GM19397 (cell line): ENCODE results near the gene ZNF555.
"Not testable (repeated sequence)": the region's sequence is repeated elsewhere in the genome, so short reads cannot be mapped to it uniquely, and the experiment has no call there.

Experiments
- ATAC-seq: cut with Tn5 transposase; IDR thresholded peaks from one replicate; pipeline ENCODE4 v1.9.1; 2021; ENCODE audit warnings: mild to moderate bottlenecking, moderate library complexity; ENCODE audit not compliant: unreplicated experiment

ZNF555 gene

DNA sequence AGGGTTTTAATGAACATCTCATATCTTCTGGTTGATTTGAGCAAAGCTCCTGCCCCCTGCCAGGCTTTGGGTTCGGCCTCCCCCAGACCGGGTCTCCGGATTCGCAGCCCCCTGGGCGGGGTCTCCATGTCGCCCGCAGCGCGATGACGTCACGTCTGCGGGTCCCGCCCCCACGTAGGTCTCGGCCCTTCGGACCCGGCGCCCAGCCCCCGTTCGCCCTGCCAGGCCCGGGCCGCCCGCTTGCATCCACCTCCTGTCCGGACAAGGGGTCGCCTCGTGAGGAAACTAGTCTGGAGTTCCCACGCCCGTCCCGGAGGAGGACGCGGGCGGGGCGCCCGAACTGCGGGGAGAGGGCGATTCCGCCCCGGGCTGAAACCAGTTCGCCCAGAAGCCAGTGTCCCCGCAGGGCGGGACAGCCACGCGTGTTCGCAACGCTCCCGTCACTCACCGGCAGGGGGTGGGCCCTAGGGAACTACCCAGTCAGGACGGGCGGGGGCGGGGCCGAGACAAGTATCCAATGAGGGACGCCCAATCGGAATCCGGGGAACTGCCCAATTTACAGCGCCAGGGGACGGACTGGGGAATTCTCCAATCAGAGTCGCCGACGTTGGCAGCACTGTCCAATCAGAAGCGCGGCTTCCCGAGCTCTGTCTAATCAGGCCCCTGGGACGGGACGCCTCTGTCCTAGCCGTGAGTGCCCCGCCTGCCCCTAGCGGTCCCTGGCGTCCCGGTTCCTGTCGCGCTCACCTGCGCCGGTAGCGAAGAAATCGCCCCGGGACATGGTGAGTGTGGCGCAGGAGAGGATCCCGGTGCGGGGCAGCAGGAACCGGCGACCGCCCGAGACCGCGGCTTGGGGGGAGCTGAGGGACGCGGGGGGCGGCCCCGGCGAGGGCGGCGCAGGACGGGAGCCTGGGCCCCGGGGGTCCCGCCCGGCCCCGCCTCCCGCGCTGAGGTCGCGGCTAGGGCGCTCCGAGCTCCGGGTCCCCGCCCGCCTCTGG is at the start of gene ZNF555:
TSS of gene ZNF555 (plus strand) at position 682 of the 998 bp plus-strand sequence. CDS start at position 780, 98 bp downstream.
- peak; percentile 93 for ATAC-seq

DNA sequence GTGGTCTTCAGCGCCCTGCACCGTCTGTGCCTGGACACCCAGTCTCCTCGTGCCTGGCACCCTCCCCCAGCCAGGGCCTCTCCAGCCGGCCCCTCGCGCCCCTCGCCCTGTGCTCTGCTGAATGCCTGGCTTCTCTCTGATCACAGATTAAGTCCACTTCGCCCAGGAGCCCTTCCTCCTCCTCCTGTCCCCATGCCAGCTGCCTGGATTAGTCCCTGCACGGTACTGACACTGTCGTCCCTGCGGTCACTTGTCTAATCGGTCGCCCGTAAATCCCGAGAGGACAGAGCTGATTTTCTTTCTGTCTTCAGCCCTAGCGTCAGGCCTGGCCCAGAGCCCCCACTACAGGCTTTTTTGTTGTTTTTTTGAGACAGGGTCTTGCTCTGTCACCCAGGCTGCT is 49.4 kb upstream of the ZNF555 start:
- no peak for ATAC-seq

DNA sequence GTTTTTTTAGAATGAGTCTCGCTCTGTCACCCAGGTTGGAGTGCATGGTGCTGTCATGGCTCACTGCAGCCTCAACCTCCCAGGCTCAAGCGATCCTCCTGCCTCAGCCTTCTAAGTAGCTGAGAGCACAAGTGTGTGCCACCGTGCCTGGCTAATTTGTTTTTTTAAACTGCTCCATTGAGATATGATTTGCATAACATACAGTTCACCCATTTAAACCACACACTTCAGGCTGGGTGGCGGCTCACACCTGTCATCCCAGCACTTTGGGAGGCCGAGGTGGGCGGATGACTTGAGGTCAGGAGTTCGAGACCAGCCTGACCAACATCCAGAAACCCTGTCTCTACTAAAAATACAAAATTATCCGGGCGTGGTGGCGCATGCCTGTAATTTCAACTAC is 48.6 kb upstream of the ZNF555 start:
- ATAC-seq: not testable (repeated sequence)

DNA sequence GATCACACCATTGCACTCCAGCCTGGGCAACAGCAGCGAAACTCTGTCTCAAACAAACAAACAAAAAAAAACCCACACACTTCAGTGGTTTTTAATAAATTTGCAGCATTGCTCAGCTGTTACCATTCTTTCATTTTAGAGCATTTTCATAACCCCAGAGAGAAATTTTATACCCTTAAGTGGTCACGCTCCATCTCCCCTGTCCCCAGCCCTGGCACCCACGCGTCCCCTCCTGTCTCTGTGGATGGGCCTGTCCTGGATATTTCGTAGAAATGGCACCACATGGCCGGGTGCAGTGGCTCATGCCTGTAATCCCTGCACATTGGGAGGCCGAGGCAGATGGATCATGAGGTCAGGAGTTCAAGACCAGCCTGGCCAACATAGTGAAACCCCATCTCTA is 48.1 kb upstream of the ZNF555 start:
- ATAC-seq: no peak

DNA sequence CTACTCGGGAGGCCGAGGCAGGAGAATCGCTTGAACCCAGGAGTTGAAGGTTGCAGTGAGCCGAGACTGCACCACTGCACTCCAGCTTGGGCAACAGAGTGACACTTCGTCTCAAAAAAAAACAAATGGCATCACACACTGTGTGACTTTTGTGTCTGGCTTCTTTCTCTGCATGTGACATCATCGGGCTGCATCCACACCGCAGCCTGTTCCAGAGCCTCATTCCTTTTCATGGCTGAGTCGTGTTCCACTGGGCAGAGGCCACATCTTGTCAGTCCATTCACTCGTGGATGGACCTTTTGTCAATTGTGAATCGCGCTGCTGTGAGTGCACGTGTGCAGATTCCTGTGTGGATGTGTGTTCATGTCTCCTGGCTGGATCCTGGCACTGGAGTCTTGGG is 47.7 kb upstream of the ZNF555 start:
- no peak for ATAC-seq

DNA sequence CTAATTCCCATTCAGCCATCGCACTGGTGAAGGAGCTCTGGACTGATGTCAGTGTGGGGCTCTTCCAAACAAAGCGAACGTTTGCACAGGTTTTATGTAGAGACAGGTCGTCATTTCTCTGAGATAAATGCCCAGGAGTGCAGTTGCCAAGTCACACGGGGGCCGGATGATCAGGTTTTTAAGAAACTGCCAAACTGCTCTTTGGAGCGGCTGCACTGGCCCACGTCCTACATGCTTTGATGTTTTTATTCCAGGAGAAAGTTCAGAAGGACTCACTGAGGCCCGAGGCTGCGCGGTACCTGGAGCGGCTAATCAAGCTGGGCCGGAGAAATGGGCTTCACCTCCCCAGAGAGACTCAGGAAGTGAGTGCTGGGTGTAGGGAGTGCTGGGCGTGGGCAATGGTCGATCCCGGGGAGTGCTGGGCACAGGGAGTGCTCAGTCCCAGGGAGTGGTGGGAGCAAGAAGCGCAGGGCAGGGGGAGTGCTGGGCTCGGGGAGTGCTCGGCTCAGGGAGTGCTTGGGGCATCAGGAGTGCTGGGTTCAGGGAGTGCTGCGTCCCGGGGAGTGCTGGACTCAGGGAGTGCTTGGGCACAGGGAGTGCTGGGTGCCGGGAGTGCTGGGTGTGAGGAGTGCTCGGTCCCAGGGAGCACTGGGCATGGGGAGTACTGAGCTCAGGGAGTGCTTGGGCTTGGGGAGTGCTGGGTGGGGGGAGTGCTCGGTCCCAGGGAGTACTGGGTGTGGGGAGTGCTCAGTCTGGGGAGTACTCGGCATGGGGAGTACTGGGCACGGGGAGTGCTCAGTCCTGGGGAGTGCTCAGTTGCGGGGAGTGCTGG is 45.2 kb upstream of the ZNF555 start:
- no peak for ATAC-seq

DNA sequence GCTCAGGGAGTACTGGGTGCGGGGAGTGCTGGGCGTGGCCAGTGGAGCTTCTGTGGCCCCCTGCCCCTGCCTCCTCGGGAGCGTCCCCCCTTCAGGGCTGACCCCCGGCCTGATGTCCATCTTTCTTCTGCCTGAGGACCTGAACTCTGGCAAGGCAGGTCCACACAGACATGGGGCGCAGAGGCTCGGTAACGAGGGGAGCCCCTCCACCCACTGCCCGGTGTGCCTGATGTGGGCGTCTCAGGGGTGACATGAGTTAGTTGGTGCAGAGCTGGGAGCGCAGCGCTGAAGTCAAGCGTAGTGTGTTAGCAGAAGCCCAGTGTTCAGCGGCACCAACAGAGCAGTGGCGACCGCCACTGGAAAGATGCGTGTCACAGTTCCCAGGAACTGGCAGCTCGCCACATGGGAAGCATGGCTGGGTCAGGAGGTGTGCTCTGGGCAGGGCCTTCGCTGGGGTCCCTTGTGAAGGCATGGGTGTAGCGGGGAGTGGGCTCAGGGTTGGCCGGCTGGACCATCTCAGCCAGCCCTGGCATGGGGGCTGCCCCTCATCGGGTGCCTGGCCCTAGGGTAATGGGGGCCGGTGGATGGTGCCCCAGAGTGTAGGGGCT is 44.5 kb upstream of the ZNF555 start:
- no peak for ATAC-seq

DNA sequence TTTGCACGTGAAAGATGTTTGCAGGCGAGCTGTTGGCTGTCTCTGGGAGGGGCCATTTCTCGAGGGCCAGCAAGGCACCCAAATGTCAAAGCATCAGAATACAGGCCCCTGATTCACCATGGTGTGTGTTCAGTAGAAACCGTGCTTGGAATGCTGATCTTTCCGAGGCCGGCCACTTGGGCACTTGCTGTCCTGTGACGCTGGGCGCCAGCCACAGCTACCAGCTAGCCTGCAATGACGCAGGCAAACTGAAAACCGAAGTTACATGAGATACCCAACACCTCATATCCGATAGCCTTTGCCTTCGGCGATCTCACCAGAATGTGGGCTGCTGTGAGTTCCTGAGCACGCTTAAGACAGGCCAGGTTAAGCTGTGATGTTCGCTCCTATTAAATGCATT is 44.0 kb upstream of the ZNF555 start:
- ATAC-seq: no peak

DNA sequence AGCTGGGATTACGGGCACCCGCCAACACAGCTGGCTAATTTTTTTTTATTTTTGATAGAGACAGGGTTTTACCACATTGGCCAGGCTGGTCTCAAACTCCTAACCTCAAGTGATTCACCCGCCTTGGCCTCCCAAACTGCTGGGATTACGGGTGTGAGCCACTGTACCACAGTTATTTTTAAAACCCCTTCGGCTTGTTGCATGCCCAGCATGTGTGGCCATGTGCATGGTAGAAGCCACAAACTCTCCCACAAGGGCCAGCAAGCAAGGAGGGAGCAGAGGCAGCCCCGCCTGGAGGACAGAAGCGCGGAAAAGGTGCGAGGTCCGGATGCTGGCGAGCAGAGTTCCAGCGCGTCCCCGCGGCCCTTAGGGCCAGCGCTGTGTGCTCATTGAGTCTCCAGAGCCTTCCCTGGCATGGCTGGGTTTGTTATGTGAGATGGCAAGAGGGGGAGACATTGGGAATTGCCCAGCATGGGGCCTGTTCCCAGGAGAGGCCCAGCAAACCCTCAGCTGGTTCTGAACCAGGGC is 43.1 kb upstream of the ZNF555 start:
- ATAC-seq: no peak

DNA sequence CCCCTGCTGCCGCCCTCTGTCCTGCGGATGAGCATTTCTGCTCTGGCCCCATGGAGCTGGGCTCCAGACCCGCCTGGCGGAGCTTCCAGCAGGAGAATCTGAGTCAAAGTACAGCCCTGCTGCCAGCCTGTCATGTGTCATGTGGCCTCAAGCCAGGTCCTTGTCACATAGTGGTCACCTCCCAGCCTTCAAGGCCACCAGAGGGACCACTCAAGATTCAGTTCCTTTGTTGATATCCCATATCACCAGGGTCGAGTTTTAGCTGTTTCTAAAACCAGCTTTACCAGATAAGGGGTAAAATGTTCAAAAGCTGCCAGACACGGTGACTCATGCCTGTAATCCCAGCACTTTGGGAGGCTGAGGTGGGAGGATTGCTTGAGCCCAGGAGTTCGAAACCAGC is 42.5 kb upstream of the ZNF555 start:
- no peak for ATAC-seq

DNA sequence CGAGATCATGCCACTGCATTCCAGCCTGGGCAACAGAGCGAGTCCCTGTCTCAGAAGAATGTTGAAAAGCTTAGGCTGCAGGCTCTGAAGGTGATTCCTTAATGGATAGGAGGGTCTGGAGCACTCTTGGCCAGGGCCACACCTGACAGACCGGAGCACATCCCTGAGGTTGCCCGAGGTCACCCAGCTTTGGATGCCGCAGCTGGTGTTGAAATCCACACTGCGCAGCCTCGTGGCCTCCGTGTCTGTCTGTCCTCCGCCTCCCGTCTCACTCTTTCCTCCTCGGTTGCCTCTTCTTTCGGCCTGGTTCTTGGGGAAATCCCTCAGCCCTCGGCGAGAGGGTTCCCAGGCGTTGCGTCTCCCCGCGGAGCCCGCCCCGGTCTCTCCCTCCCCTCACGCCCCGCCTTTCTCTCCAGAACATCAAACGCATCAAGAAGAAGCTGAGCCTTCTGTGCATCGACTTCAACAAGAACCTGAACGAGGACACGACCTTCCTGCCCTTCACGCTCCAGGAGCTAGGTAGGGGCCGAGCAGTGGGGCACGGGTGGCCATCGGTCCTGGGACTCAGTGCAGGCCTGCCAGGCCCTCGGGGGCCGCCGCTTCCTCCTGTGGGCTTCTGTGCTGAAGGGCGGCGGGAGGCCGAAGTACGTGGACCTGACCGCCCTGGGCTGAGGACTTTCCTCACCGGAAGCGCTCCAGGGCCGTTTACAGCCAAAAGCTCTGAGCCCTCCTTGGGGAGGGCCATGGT is 41.8 kb upstream of the ZNF555 start:
- ATAC-seq: no peak

DNA sequence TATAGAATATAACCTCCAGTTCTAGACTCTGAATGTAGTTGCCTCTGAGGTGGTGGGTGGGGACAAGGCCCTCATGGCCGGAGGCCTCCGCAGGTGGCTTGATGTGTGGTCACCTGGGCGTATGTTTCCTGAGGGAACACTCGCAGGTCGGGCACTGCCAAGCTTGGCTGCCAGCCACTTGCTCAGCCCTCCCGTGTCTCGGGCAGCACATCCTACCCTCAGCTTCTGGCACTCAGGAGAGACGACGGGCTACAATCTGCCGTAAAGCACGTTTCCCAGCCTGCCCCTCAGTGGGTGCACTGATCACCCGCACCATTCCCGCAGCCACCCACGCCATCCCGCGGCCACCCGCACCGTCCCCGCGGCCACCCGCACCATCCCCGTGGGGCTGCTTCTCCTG is 40.8 kb upstream of the ZNF555 start:
- no peak for ATAC-seq

DNA sequence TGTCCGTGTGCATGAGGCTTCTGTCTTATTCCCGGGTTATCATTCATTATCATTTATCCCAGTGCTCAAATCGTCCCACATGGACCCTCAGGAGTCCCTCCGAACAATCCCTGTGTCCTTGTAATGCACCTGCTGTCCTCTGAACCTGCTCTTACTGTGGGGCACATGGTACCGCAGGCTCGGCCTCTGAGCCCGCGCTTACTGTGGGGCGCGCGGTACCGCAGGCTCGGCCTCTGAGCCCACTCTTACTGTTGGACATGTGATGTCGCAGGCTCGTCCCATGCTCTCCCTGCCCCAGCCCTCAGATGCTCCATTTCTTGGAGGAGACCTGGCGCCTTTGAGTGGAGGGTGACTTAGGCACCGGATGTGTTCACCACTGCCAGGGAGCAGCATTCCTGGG is 38.4 kb upstream of the ZNF555 start:
- ATAC-seq: no peak

DNA sequence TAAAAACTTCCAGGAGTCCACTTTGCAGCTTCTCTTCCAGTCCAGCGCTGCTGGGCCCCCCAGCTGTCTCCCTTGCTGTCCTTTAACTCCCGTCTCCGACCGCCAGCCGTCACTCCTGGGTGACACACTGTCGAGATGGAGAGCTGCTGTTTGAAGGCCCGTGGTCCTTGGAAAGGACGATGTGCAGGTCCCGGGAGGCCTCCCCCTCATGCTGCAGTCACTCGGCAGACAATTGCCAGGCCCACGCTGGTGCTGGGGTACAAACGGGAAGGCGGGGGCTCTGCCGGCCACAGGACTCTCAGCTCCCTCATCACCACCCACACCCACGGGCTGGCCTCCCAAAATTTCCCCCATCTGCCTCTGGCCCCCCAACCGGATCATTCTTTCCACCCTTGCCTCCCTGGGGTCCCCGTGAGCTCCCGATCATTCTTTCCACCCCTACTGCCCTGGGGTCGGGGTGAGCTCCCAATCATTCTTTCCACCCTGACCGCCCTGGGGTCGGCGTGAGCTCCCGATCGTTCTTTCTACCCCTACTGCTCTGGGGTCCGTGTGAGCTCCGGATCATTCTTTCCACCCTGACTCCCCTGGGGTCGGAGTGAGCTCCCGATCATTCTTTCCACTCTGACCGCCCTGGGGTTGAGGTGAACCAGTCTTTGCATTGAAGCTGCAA is 37.7 kb upstream of the ZNF555 start:
- ATAC-seq: no peak

DNA sequence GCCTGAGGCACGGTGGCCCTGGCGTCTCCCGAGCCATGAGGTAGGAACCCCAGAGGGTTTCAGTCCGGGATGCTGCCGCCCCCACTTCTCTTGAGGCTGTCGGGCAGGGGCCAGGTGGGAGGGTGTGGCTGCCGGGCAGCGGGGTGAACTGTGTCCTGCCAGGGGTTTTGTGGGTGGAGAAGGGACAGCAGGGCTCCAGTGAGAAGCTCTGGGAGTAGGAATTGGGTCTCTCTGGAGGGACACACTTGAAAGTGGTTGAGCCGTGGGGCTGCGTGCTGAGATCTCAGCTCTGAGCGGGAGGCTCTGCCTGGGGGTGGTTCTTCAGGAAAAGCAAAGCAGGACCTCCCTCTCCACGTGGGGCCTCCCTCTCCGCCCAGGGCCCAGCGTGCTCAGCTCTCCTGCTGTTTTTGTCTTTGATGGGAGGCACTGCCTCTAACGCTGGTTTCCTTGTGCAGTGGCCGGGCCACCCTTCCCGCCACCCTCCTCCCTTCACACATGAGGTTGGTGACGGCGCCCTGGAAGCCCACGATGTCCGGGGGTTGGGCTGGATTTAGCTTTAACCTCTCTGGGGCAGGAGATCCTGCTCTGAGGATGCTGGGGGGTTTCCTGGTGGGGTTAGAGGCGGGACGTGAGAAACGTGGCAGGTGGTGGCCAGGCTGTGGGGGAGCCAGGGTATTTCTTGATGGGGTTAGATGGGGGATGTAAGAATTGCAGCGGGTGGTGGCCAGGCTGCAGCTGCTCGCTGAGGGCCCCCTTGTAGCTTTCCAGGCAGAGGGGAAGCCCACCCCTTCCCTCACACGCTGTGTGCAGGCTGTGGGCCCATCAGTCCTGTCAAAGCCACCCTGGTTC is 36.9 kb upstream of the ZNF555 start:
- ATAC-seq: no peak

DNA sequence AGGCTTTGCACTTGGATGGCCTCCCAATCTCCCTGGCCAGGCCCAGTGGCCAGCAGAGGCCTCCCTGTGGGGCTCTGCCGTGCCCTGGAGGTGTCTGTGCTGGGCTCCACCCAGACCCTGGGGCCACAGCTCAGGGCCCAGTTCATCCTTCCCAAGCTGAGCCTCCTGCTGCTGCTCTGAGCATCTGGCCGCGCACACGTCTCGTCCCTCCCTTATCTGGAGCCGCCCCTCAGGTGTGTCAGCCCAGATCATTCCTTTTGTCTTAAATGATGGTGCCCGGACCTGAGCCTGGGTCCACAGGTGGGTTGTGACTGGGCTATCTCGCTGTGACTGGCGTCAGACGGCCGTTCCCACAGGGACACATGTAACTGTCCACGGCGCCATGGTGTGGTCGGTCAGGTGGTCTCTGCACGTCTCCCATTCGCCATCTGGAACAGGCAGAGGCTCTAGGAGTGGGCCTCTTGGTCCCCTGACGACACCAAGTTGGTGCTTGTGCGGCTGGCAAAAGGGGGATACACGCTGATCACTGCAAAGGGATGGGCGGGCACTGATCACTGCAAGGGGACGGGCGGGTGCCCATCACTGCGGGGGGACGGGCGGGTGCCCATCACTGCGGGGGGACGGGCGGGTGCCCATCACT is 35.9 kb upstream of the ZNF555 start:
- no peak for ATAC-seq

DNA sequence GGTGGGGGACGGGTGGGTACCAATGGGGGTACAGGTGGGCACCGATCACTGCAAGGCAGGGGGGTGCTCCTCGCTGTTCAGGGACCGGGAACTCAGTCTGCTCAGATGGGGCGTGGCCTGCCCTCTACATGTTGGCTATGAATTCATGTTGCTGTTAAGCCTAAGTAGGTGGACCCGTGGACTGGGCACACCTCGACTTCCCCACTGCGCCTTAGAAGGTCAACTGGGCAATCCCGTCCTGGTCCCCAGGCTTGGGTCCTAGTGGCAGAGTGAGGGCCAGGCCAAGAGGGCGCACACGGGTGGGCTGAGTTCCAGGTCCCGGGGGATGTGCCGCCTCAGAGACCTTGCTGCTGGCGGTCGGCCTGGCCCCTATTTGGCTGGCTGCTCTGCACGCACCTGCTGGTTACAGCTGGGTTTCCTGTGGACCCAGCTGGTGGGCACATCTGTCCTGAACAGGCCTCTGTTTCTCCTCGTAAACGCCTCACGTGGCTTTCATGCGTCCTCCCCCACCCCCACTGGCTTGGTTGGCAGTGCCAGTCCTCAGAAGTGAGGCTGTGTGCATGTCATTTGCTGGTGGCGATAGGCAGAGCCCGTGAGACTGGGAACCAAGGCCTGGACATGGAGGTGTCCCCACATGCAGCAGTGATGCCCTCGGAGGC is 35.2 kb upstream of the ZNF555 start:
- ATAC-seq: no peak
